Panc1 (cell line): ENCODE results near the gene PTK7. TPM values are rescaled to one million over a fixed set of nuclear protein-coding genes. Genes with fewer than 3 reads are reported as not detected.

Experiments
- ATAC-seq: fragments of 200-7000 bp; cut with Tn5 transposase; 2 replicates; pipeline ENCODE4 v1.9.1; 2020; ENCODE audit warnings: mild to moderate bottlenecking, moderate library complexity
- BruUV-seq: library from RNA; stranded (reverse); fragments of 400-500 nt; replicated peaks from 2 replicates; lab custom pipeline; 2021; lab: Mats Ljungman, UMichigan
- CTCF ChIA-PET: fragments of 300-600 bp; sonication (Branson Sonifier 250); formaldehyde crosslinking; loops from one replicate; lab custom pipeline; 2022; ENCODE audit warnings: antibody characterized with exemption; lab: Charles Lee
- POLR2A ChIA-PET: fragments of 300-600 bp; sonication (Branson Sonifier 250); formaldehyde crosslinking; loops from one replicate; lab custom pipeline; 2022; ENCODE audit warnings: antibody characterized with exemption; lab: Charles Lee
- DNase-seq: peaks from one replicate; pipeline ENCODE4 v3.0.0-alpha.2; 2010; ENCODE audit warnings: low read depth, low spot score
- H3K27ac ChIP-seq: 2 replicates; pipeline ENCODE4 v1.5.1; 2011; ENCODE audit warnings: mild to moderate bottlenecking, low read length, inconsistent platforms
- H3K27me3 ChIP-seq: fragments of 200-500 bp; sonication (Bioruptor generic); 2 replicates; pipeline ENCODE4 v1.6.0; 2014; ENCODE audit warnings: low read length, inconsistent platforms; ENCODE audit not compliant: control insufficient read depth, insufficient read depth
- H3K36me3 ChIP-seq: fragments of 200-500 bp; sonication (Bioruptor generic); 2 replicates; pipeline ENCODE4 v1.5.1; 2014; ENCODE audit warnings: inconsistent platforms, mild to moderate bottlenecking, low read length, moderate library complexity; ENCODE audit not compliant: control insufficient read depth, insufficient read depth
- H3K4me1 ChIP-seq: 2 replicates; pipeline ENCODE4 v1.5.1; 2011; ENCODE audit warnings: inconsistent platforms, mild to moderate bottlenecking, low read length, moderate library complexity; ENCODE audit not compliant: control insufficient read depth, insufficient read depth
- H3K4me3 ChIP-seq, 2 experiments: 2 replicates each; pipeline ENCODE4 v1.5.1; 2011 to 2012; ENCODE audit warnings: low read depth in 2 of 2, low read length in 2 of 2, mild to moderate bottlenecking in 2 of 2, inconsistent platforms in 1 of 2, moderate library complexity in 1 of 2
- H3K9me3 ChIP-seq: fragments of 200-500 bp; sonication (Bioruptor generic); 2 replicates; pipeline ENCODE4 v1.5.1; 2014; ENCODE audit warnings: low read depth, mild to moderate bottlenecking, inconsistent platforms, low read length, moderate library complexity; ENCODE audit not compliant: control insufficient read depth, insufficient read depth
- CTCF ChIP-seq: fragments of 450-650 bp; IDR thresholded peaks from 2 replicates; pipeline ENCODE4 v1.5.1; 2017; ENCODE audit warnings: mild to moderate bottlenecking
- POLR2AphosphoS5 ChIP-seq: IDR thresholded peaks from 2 replicates; pipeline ENCODE4 v1.6.1; 2012; ENCODE audit warnings: mild to moderate bottlenecking, low read depth, low read length, moderate library complexity
- REST ChIP-seq, 2 experiments: IDR thresholded peaks; 2 replicates each; pipeline ENCODE4 v1.6.1; 2011 to 2012; ENCODE audit warnings: low read depth in 2 of 2, control low read depth in 1 of 2, low read length in 1 of 2, mild to moderate bottlenecking in 1 of 2, moderate library complexity in 1 of 2; ENCODE audit not compliant: insufficient read depth in 1 of 2
- SIN3A ChIP-seq: IDR thresholded peaks from 2 replicates; pipeline ENCODE4 v1.6.1; 2012; ENCODE audit warnings: low read depth, mild to moderate bottlenecking, low read length, moderate library complexity, borderline replicate concordance; ENCODE audit not compliant: insufficient read depth
- TCF7L2 ChIP-seq: IDR thresholded peaks from 2 replicates; pipeline ENCODE4 v1.6.1; 2011; ENCODE audit warnings: mild to moderate bottlenecking, low read depth, low read length, inconsistent platforms
- in situ Hi-C: cut with HindIII; loops from 2 replicates; pipeline ENCODE4 v1.10.0; 2016; ENCODE audit warnings: low sequenced_read_pairs, low pct_unique_long_range_greater_than_20kb
- intact Hi-C: fragments of 100-400 bp; cut with micrococcal nuclease; formaldehyde crosslinking; loops from one replicate; pipeline ENCODE4 v1.10.0; 2022; ENCODE audit not compliant: unreplicated experiment
- total RNA-seq: library from RNA; stranded (reverse); gene quantifications from one replicate; pipeline ENCODE4 v1.2.1, GENCODE V29; 2021; ENCODE audit not compliant: unreplicated experiment

The PTK7 gene
- total RNA-seq, 1 experiment from 2014 or later: 240 TPM

GRCh38 chr6:43034190-43034525 lies 42.0 kb upstream of the PTK7 start:
- no peak for DNase-seq
- TF ChIP-seq POLR2AphosphoS5: no peak
- TF ChIP-seq SIN3A: no peak
- TF ChIP-seq TCF7L2: no peak
- no peak for TF ChIP-seq REST (IDR thresholded peaks at IDR 0.05; ENCODE audit: insufficient read depth in 1 of 2, low read depth in 2 of 2, low read length in 1 of 2)
- no peak for TF ChIP-seq CTCF
- Histone ChIP-seq H3K27me3 (no peaks in the 10 kb centered on the region), H3K9me3 (no peaks in the 10 kb centered on the region), H3K4me3 (no peak overlapping the region), H3K36me3 (peaks cover under 1% of the 10 kb centered on the region; the same call in 1 of the 2 replicates), H3K4me1 (peaks cover 3% of the 10 kb centered on the region; the same call in 1 of the 2 replicates), H3K27ac (no peak overlapping the region)
- ChIA-PET CTCF (no interaction called here), POLR2A (no interaction called here)
- no peak for ATAC-seq
- in situ Hi-C loops: no loop called here
- no TSS peak for BruUV-seq
- intact Hi-C loops: no loop called here

- H3K27me3 ChIP-seq: no peaks in the 10 kb centered on the region
- no TSS peak for BruUV-seq
- CTCF ChIA-PET: interaction anchor here (0.7 to 1.6 kb wide), 2 partner anchors 94 to 108 kb away, joined by 4 to 5 read pairs; no protein-coding TSS in a partner anchor
- in situ Hi-C loops: no loop called here
- no peak for TF ChIP-seq POLR2AphosphoS5
- no peak for TF ChIP-seq SIN3A
- no peak for TF ChIP-seq REST (IDR thresholded peaks at IDR 0.05; ENCODE audit: insufficient read depth in 1 of 2, low read depth in 2 of 2, low read length in 1 of 2)
- TF ChIP-seq CTCF: no peak
- TF ChIP-seq TCF7L2: no peak
- intact Hi-C loops: no loop called here
- H3K4me3 ChIP-seq: no peak overlapping the region
- peaks cover 3% of the 10 kb centered on the region; the same call in 1 of the 2 replicates for H3K4me1 ChIP-seq
- H3K27ac ChIP-seq: no peak overlapping the region
- POLR2A ChIA-PET: no interaction called here
- DNase-seq (no peak), ATAC-seq (peak; percentile 23; the same call in 1 of the 2 replicates)
- no peaks in the 10 kb centered on the region; the same call in 1 of the 2 replicates for H3K36me3 ChIP-seq
- no peaks in the 10 kb centered on the region for H3K9me3 ChIP-seq
These were observed 40.5 kb upstream of the PTK7 start for GRCh38 chr6:43035495-43036194.
